AG04449 (cell line): ENCODE data around the gene HTT.

Experiments used
- CTCF ChIA-PET: fragments of 350-600 bp; formaldehyde crosslinking; extraction: SDS; loops from one replicate; lab custom pipeline; 2021; ENCODE audit warnings: antibody characterized with exemption; lab: Yijun Ruan, JAX
- POLR2A ChIA-PET: fragments of 400-600, 350-600 bp; formaldehyde crosslinking; extraction: SDS; loops from one replicate; lab custom pipeline; 2020; ENCODE audit warnings: antibody characterized with exemption, inconsistent platforms; lab: Yijun Ruan, JAX
- DNase-seq: peaks from one replicate; pipeline ENCODE4 v3.0.0-alpha.2; 2010; ENCODE audit warnings: low read depth, low spot score
- H3K4me3 ChIP-seq: 2 replicates; pipeline ENCODE4 v1.5.1; 2011; ENCODE audit warnings: low read depth, mild to moderate bottlenecking, control low read depth, low read length
- CTCF ChIP-seq: IDR thresholded peaks from one replicate; pipeline ENCODE4 v1.5.1; 2011; ENCODE audit warnings: mild to moderate bottlenecking, moderate library complexity, low read length, control low read depth, inconsistent platforms; ENCODE audit not compliant: insufficient read depth; ENCODE audit errors: missing control alignments

The HTT gene

GRCh38 chr4:3271131-3271530, 196.7 kb downstream of the HTT start:
- H3K4me3 ChIP-seq = no peak overlapping the region
- POLR2A ChIA-PET = no interaction called here
- TF ChIP-seq CTCF = no peak
- no peak for DNase-seq
- CTCF ChIA-PET = interaction anchor here (1.5 kb wide), 1 partner anchor 29 kb away, joined by 3 read pairs; no protein-coding TSS in a partner anchor

- TF ChIP-seq CTCF = no peak
- DNase-seq = no peak
- POLR2A ChIA-PET = no interaction called here
- H3K4me3 ChIP-seq = no peak overlapping the region
- CTCF ChIA-PET = interaction anchor here (1.1 kb wide), 1 partner anchor 18 kb away, joined by 3 read pairs; no protein-coding TSS in a partner anchor
Measured at GRCh38 chr4:3276986-3277385, 202.5 kb downstream of the HTT start.

- H3K4me3 ChIP-seq = no peak overlapping the region
- TF ChIP-seq CTCF = no peak
- DNase-seq = no peak
- ChIA-PET POLR2A (no interaction called here), CTCF (no interaction called here)
Measured at GRCh38 chr4:3280466-3280865, 206.0 kb downstream of the HTT start.

GRCh38 chr4:3283483-3283882, 209.0 kb downstream of the HTT start:
- no peak overlapping the region for H3K4me3 ChIP-seq
- CTCF ChIA-PET = no interaction called here
- POLR2A ChIA-PET = no interaction called here
- no peak for DNase-seq
- TF ChIP-seq CTCF = no peak

- H3K4me3 ChIP-seq = no peak overlapping the region
- POLR2A ChIA-PET = no interaction called here
- CTCF ChIA-PET = no interaction called here
- no peak for TF ChIP-seq CTCF
- DNase-seq = no peak
Measured at GRCh38 chr4:3283916-3284315, 209.4 kb downstream of the HTT start.

DNA sequence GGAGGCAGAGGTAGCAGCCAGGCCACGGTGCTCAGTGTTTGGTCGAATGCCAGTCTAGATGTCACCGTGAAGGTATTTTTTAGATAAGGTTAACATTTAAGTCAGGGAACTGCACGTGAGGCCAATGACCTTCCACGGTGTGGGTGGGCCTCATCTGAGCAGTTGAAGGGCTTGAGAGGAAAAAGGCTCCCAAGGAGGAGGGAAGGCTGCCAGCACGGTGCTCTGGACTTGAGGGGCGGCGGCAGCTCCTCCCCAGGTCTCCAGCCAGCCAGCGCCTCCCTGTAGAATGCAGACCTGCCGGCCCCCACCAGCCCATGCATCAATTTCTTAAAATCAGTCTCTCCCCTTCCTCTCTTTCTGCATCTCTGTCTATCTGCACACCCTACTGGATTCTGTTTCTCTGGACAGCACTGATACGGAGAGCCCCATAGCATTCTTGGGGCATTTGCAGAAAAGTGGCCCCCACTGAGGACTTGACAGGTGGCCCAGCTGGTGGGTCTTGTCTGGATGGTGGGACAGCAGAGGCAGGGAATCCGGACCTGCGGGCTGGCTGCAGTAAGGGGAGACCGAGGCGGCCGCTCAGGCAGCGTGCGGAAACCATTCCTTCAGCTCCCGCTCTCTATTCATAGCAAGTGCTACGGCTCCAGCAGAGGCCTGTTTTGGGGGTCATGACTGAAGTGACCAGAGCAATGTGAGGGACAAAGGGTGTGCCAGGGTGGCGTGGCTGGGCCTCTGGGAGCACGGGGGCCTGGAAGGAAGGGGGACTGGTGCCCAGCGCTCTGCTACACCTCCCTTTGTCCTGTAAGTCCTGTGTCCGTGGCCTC, 210.5 kb downstream of the HTT start:
- no peak for TF ChIP-seq CTCF
- no peak overlapping the region for H3K4me3 ChIP-seq
- ChIA-PET POLR2A (no interaction called here), CTCF (no interaction called here)
- DNase-seq = no peak
